IPS-18a (cell line): ENCODE results near the gene CD300C.
"Not testable (repeated sequence)": the region's sequence is repeated elsewhere in the genome, so short reads cannot be mapped to it uniquely, and the experiment has no call there.

Source experiments
- H3K27ac ChIP-seq: one replicate; pipeline ENCODE4 v1.5.1; 2013; ENCODE audit warnings: low read length
- H3K27me3 ChIP-seq: one replicate; pipeline ENCODE4 v1.6.1; 2013; ENCODE audit warnings: mild to moderate bottlenecking, low read length; ENCODE audit not compliant: control insufficient read depth, insufficient read depth
- H3K36me3 ChIP-seq: one replicate; pipeline ENCODE4 v1.6.1; 2013; ENCODE audit warnings: low read depth, low read length; ENCODE audit not compliant: control insufficient read depth
- H3K4me1 ChIP-seq: one replicate; pipeline ENCODE4 v1.6.1; 2013; ENCODE audit warnings: low read depth, low read length; ENCODE audit not compliant: control insufficient read depth
- H3K4me3 ChIP-seq: one replicate; pipeline ENCODE4 v1.5.1; 2013; ENCODE audit warnings: low read length
- H3K9ac ChIP-seq: one replicate; pipeline ENCODE4 v1.6.1; 2013; ENCODE audit warnings: mild to moderate bottlenecking, low read length, moderate library complexity
- H3K9me3 ChIP-seq: one replicate; pipeline ENCODE4 v1.6.1; 2013; ENCODE audit warnings: low read depth, low read length; ENCODE audit not compliant: control insufficient read depth

Gene CD300C

GRCh38 chr17:74558402-74558801 lies 12.5 kb upstream of the CD300C start:
- not testable (repeated sequence) for H3K4me3 ChIP-seq, H3K9me3 ChIP-seq, H3K4me1 ChIP-seq, H3K27me3 ChIP-seq, H3K27ac ChIP-seq, H3K9ac ChIP-seq, H3K36me3 ChIP-seq

DNA sequence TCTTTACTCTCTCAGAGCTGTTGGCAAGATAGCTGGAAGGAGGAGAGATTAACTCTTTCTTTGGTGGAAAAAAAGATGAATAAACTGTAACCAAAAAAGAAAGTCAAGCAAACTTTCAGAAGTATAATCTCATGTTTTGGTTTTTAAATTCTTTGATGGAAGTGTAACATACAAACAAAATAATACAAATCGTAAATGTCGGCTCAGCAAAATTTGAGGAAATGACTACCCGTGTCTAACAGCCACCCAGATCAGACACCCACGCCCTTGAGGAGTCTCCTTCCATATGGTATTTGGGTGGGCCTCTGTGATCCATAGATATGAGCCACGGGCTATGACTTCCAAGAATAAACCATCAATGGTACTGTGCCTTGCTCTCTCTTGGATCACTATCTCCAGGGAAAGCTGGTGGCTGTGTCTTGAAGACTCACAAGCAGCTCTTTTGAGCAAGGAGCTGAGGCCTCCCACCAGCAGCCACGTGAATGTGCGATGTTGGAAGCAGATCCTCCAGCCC lies 9.6 kb upstream of the CD300C start:
- H3K4me3 ChIP-seq, result no peak overlapping the region
- no peaks in the 10 kb centered on the region for H3K27me3 ChIP-seq
- no peak overlapping the region for H3K9ac ChIP-seq
- no peaks in the 10 kb centered on the region for H3K36me3 ChIP-seq
- H3K27ac ChIP-seq, result no peak overlapping the region
- no peaks in the 10 kb centered on the region for H3K9me3 ChIP-seq
- no peaks in the 10 kb centered on the region for H3K4me1 ChIP-seq

DNA sequence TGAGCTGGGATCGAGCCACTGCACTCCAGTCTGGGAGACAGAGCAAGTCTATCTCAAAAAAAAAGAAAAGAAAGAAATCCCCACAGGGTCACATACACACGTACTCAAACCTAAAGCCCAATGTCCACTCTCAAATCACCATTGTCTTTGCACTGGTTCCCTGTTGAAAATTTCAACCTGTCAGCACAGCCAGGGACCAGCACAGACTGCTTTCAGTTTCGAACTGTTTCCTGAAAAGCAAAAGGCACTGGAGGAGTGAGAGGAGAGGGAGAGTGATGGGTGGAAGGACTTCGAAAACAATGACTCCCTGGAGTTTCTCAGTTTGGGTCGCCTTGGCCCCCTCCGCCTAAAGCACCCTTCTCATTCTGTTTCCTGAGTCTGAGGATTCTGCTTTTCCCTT lies 9.0 kb upstream of the CD300C start:
- H3K4me1 ChIP-seq, result no peaks in the 10 kb centered on the region
- H3K9me3 ChIP-seq, result no peaks in the 10 kb centered on the region
- H3K36me3 ChIP-seq, result no peaks in the 10 kb centered on the region
- H3K27ac ChIP-seq, result no peak overlapping the region
- H3K9ac ChIP-seq, result no peak overlapping the region
- no peaks in the 10 kb centered on the region for H3K27me3 ChIP-seq
- no peak overlapping the region for H3K4me3 ChIP-seq

GRCh38 chr17:74552037-74552436 lies 6.1 kb upstream of the CD300C start:
- Histone ChIP-seq H3K9me3 (no peaks in the 10 kb centered on the region), H3K27me3 (no peaks in the 10 kb centered on the region), H3K4me1 (no peaks in the 10 kb centered on the region), H3K27ac (no peak overlapping the region), H3K36me3 (no peaks in the 10 kb centered on the region), H3K4me3 (no peak overlapping the region), H3K9ac (no peak overlapping the region)

DNA sequence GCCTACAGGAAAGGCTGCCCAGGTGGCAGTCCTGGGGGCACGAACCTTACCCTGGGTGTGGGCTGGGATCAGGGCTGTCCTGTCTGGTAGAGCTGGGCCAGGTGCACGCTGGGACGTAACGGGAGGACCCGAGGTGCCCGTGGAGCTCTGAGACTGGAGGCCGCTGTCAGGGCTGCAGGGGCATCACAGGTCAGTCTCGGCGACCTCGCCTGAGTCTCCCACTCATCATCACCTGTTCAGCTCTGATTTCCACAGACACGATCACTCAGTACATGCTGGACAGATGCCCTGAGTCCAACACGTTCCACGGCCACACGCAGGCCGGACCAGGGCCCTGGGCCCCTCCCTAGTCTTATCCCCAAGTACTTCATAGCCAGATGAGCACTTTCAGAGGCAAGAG lies 4.7 kb upstream of the CD300C start:
- H3K36me3 ChIP-seq, result no peaks in the 10 kb centered on the region
- H3K9ac ChIP-seq, result no peak overlapping the region
- H3K4me1 ChIP-seq, result no peaks in the 10 kb centered on the region
- no peaks in the 10 kb centered on the region for H3K9me3 ChIP-seq
- H3K27ac ChIP-seq, result no peak overlapping the region
- H3K27me3 ChIP-seq, result no peaks in the 10 kb centered on the region
- H3K4me3 ChIP-seq, result no peak overlapping the region

DNA sequence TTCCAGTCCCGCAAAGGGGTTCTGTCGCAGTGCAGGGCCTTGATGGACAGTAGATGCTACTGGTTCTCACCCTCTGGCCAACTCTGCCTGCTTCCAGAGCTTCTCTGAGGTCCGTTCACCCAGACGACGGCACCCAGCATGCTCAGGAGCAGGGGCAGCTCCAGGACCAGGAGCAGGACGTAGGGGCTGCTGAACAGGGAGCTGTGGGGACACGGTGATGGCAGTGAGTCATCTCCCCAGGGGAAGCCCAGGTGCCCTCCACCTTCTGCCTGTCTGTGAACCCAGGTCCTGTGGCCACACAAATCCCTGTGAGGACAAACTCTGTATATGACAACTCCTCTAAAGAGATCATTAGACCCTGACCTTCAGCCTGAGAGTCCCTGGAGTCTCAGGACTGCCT lies 3.4 kb upstream of the CD300C start:
- Histone ChIP-seq H3K9ac (no peak overlapping the region), H3K27me3 (no peaks in the 10 kb centered on the region), H3K4me3 (no peak overlapping the region), H3K4me1 (no peaks in the 10 kb centered on the region), H3K9me3 (no peaks in the 10 kb centered on the region), H3K27ac (no peak overlapping the region), H3K36me3 (no peaks in the 10 kb centered on the region)

GRCh38 chr17:74547736-74548135 lies 1.8 kb upstream of the CD300C start:
- H3K36me3 ChIP-seq, result no peaks in the 10 kb centered on the region
- no peak overlapping the region for H3K4me3 ChIP-seq
- no peaks in the 10 kb centered on the region for H3K27me3 ChIP-seq
- no peak overlapping the region for H3K9ac ChIP-seq
- no peaks in the 10 kb centered on the region for H3K4me1 ChIP-seq
- no peaks in the 10 kb centered on the region for H3K9me3 ChIP-seq
- no peak overlapping the region for H3K27ac ChIP-seq

- Histone ChIP-seq H3K4me3 (no peak overlapping the region), H3K36me3 (no peaks in the 10 kb centered on the region), H3K4me1 (no peaks in the 10 kb centered on the region), H3K27me3 (no peaks in the 10 kb centered on the region), H3K9ac (no peak overlapping the region), H3K9me3 (no peaks in the 10 kb centered on the region), H3K27ac (no peak overlapping the region)
Observed at GRCh38 chr17:74547264-74547663, 1.3 kb upstream of the CD300C start.

DNA sequence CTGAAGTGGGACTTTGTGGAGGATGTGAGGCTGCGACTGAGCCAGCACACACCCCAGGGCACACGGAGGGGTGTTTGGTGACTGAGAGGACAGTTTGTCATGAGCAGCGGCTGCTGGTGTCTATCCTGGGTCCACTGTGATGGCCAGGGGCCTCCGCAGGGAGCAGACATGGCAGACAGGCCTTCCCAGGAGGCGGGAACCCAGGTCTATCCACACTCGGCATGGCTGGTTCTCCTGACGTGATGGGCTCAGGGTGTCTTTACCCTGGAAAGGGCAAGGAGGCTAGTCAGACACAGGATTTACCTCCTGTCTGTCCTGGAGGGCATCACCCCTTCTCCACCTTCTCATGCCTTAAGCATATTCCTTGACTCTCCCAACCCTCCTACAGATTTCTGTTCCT lies 671 bp upstream of the CD300C start:
- no peak overlapping the region for H3K9ac ChIP-seq
- H3K4me1 ChIP-seq, result no peaks in the 10 kb centered on the region
- H3K27me3 ChIP-seq, result no peaks in the 10 kb centered on the region
- no peak overlapping the region for H3K27ac ChIP-seq
- H3K36me3 ChIP-seq, result no peaks in the 10 kb centered on the region
- H3K9me3 ChIP-seq, result no peaks in the 10 kb centered on the region
- no peak overlapping the region for H3K4me3 ChIP-seq

GRCh38 chr17:74544991-74545842 lies 698 bp downstream of the CD300C start:
- H3K27me3 ChIP-seq, result no peaks in the 10 kb centered on the region

DNA sequence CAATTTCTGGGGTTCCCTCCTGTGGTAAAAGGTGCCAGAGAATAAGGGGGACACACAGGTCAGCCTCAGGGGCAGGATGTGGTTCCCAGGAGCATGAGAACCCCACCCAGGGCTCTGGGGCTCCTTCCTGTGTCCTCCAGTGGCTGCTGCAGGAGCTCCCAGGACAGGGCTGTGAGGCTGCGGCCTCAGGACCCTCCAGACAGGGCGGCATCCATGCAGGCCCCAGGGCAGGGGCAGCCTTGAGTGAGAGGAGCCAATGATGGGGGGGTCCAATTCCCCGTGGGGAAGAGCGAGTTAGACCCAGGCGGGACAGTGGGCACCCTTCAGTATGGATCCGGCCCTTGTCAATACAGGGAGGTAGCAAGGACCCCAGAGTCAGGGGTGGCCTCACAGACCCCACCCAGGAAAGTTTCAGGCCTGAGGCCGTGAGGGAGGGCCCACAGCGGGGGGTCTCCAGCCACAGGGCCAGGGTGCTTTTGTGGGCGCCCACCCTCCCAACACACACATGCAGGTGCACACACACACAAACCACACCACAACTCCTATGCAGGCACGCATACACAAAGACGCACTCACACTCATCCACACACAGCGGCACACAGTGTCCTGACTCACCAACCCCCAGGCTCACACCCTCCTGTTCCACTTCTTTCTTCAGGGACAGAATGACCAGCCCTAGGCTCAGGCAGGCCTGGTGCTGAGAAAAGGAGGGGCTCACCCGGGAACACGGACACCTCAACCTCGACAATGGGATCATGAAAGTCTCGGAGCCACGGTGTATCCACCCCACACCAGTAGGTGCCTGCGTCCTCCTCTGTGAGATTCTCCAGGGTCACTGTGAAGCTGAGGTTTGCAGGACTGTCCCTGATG lies 1.8 kb downstream of the CD300C start:
- H3K9ac ChIP-seq, result no peak overlapping the region
- H3K27ac ChIP-seq, result no peak overlapping the region
- H3K4me1 ChIP-seq, result no peaks in the 10 kb centered on the region
- no peaks in the 10 kb centered on the region for H3K27me3 ChIP-seq
- H3K9me3 ChIP-seq, result no peaks in the 10 kb centered on the region
- H3K36me3 ChIP-seq, result no peaks in the 10 kb centered on the region
- H3K4me3 ChIP-seq, result no peak overlapping the region

More at GRCh38 chr17:74544991-74545842, 698 bp downstream of the CD300C start:
- H3K36me3 ChIP-seq, result no peaks in the 10 kb centered on the region
- H3K4me1 ChIP-seq, result no peaks in the 10 kb centered on the region
- H3K27ac ChIP-seq, result no peak overlapping the region
- no peak overlapping the region for H3K4me3 ChIP-seq
- no peak overlapping the region for H3K9ac ChIP-seq
- H3K9me3 ChIP-seq, result no peaks in the 10 kb centered on the region
